IMR-90 (cell line): ENCODE data around the gene FXYD6. TPM values are rescaled to one million over a fixed set of nuclear protein-coding genes. Genes with fewer than 3 reads are reported as not detected.

Experiments
- ATAC-seq: fragments of 200-7000 bp; cut with Tn5 transposase; 2 replicates; pipeline ENCODE4 v1.9.1; 2020; ENCODE audit warnings: low read depth, mild to moderate bottlenecking, moderate library complexity
- BruUV-seq: library from RNA; stranded (reverse); fragments of 400-500 nt; replicated peaks from 2 replicates; lab custom pipeline; 2021; lab: Mats Ljungman, UMichigan
- CTCF ChIA-PET: fragments of 300-600 bp; formaldehyde crosslinking; extraction: SDS; loops from one replicate; lab custom pipeline; 2021; ENCODE audit warnings: antibody characterized with exemption; lab: Yijun Ruan, JAX
- POLR2A ChIA-PET: fragments of 300-600 bp; sonication (Branson Sonifier 250); formaldehyde crosslinking; loops from one replicate; lab custom pipeline; 2022; ENCODE audit warnings: antibody characterized with exemption; ENCODE audit not compliant: unreplicated experiment; lab: Charles Lee
- DNase-seq: peaks from one replicate; pipeline ENCODE4 v3.0.0; 2013
- H2AFZ ChIP-seq: replicated peaks from 2 replicates; pipeline ENCODE3; 2013; ENCODE audit warnings: low read length, mild to moderate bottlenecking; ENCODE audit not compliant: poor library complexity
- H2AK5ac ChIP-seq: 2 replicates; pipeline ENCODE4 v1.6.1; 2013; ENCODE audit warnings: low read depth, low read length, inconsistent platforms
- H2AK9ac ChIP-seq: replicated peaks from 2 replicates; pipeline ENCODE3; 2013; ENCODE audit warnings: mild to moderate bottlenecking, low read depth, low read length, moderate library complexity; ENCODE audit not compliant: poor library complexity
- H2BK120ac ChIP-seq: 2 replicates; pipeline ENCODE4 v1.6.1; 2013; ENCODE audit warnings: low read depth, low read length, inconsistent platforms
- H2BK15ac ChIP-seq: 3 replicates; pipeline ENCODE4 v1.6.1; 2013; ENCODE audit warnings: low read depth, low read length, inconsistent platforms
- H2BK20ac ChIP-seq: 2 replicates; pipeline ENCODE4 v1.6.1; 2013; ENCODE audit warnings: low read depth, mild to moderate bottlenecking, inconsistent platforms, low read length, moderate library complexity
- H2BK5ac ChIP-seq: 2 replicates; pipeline ENCODE4 v1.6.1; 2013; ENCODE audit warnings: mild to moderate bottlenecking, low read depth, low read length, inconsistent platforms; ENCODE audit not compliant: poor library complexity, severe bottlenecking
- H3K14ac ChIP-seq: replicated peaks from 2 replicates; pipeline ENCODE4 v1.6.1; 2013; ENCODE audit warnings: low read depth, low read length, inconsistent platforms
- H3K18ac ChIP-seq: 2 replicates; pipeline ENCODE4 v1.6.1; 2013; ENCODE audit warnings: low read depth, low read length, control low read depth
- H3K23ac ChIP-seq: 2 replicates; pipeline ENCODE4 v1.6.1; 2013; ENCODE audit warnings: low read depth, low read length, inconsistent platforms
- H3K27ac ChIP-seq: 2 replicates; pipeline ENCODE4 v1.5.1; 2013; ENCODE audit warnings: mild to moderate bottlenecking, control low read depth, low read length; ENCODE audit not compliant: insufficient read depth
- H3K27me3 ChIP-seq: 2 replicates; pipeline ENCODE4 v1.6.1; 2013; ENCODE audit warnings: low read length; ENCODE audit not compliant: control insufficient read depth, insufficient read depth
- H3K36me3 ChIP-seq: 2 replicates; pipeline ENCODE4 v1.6.1; 2013; ENCODE audit warnings: low read length, mixed read lengths; ENCODE audit not compliant: control insufficient read depth, insufficient read depth
- H3K4ac ChIP-seq: 2 replicates; pipeline ENCODE4 v1.6.1; 2013; ENCODE audit warnings: low read depth, low read length, inconsistent platforms
- H3K4me1 ChIP-seq: 2 replicates; pipeline ENCODE4 v1.6.1; 2013; ENCODE audit warnings: low read length, mixed read lengths; ENCODE audit not compliant: control insufficient read depth, insufficient read depth
- H3K4me2 ChIP-seq: 2 replicates; pipeline ENCODE4 v1.6.1; 2013; ENCODE audit warnings: low read depth, mild to moderate bottlenecking, control low read depth, low read length, moderate library complexity
- H3K4me3 ChIP-seq: 2 replicates; pipeline ENCODE4 v1.5.1; 2013; ENCODE audit warnings: low read depth, mild to moderate bottlenecking, control low read depth, low read length, moderate library complexity; ENCODE audit not compliant: insufficient read depth
- H3K56ac ChIP-seq: 2 replicates; pipeline ENCODE4 v1.6.1; 2013; ENCODE audit warnings: low read length, inconsistent platforms; ENCODE audit not compliant: insufficient read depth; ENCODE audit errors: extremely low read depth
- H3K79me1 ChIP-seq, 2 experiments: 2 replicates each; pipeline ENCODE4 v1.6.1; 2013; ENCODE audit warnings: low read length in 2 of 2, inconsistent platforms in 1 of 2, low read depth in 1 of 2
- H3K9ac ChIP-seq: 2 replicates; pipeline ENCODE4 v1.6.1; 2013; ENCODE audit warnings: low read depth, low read length, control low read depth
- H3K9me1 ChIP-seq: 2 replicates; pipeline ENCODE4 v1.6.1; 2013; ENCODE audit warnings: low read length, inconsistent platforms; ENCODE audit not compliant: insufficient read depth
- H3K9me3 ChIP-seq: 2 replicates; pipeline ENCODE4 v1.6.1; 2013; ENCODE audit warnings: low read length; ENCODE audit not compliant: control insufficient read depth, insufficient read depth
- H4K20me1 ChIP-seq: 2 replicates; pipeline ENCODE4 v1.6.1; 2013; ENCODE audit warnings: low read length, inconsistent platforms; ENCODE audit not compliant: insufficient read depth
- H4K5ac ChIP-seq: 2 replicates; pipeline ENCODE4 v1.6.1; 2013; ENCODE audit warnings: mild to moderate bottlenecking, low read depth, low read length, control low read depth
- H4K8ac ChIP-seq, 2 experiments: 2 replicates each; pipeline ENCODE4 v1.6.1; 2013; ENCODE audit warnings: low read depth in 2 of 2, low read length in 2 of 2, control low read depth in 1 of 2, inconsistent platforms in 1 of 2
- H4K91ac ChIP-seq: 2 replicates; pipeline ENCODE4 v1.6.1; 2013; ENCODE audit warnings: low read depth, low read length, inconsistent platforms; ENCODE audit not compliant: insufficient read depth
- WGBS, 2 experiments: methylation state at CpG; one replicate each; pipeline versions ENCODE4 v1.1.5 to v1.1.7; 2013; ENCODE audit warnings: missing lambda C conversion rate in 2 of 2; ENCODE audit not compliant: insufficient read length in 1 of 2; ENCODE audit errors: extremely low coverage in 2 of 2; 5-methylcytosine and 5-hydroxymethylcytosine counted together
- dilution Hi-C: fragments of 300-500 bp; cut with HindIII; formaldehyde crosslinking; loops from one replicate; pipeline ENCODE4 v1.14.3; 2018; ENCODE audit warnings: low sequenced_read_pairs; ENCODE audit not compliant: unreplicated experiment
- in situ Hi-C: fragments of 300-500 bp; cut with MboI; formaldehyde crosslinking; loops from 3 replicates; pipeline ENCODE4 v1.14.3; 2019; ENCODE audit warnings: low sequenced_read_pairs, inconsistent platforms, mixed read lengths
- intact Hi-C: fragments of 100-400 bp; cut with micrococcal nuclease; formaldehyde crosslinking; loops from 2 replicates; pipeline ENCODE4 v1.10.0; 2022
- polyA plus RNA-seq, 3 experiments: library from polyadenylated mRNA; depleted of rRNA; stranded (reverse); fragments of >200 nt; gene quantifications; 2 replicates each; pipeline ENCODE4 v1.2.3, GENCODE V29; 2012; ENCODE audit warnings: low replicate concordance in 1 of 3
- total RNA-seq: library from RNA; depleted of rRNA; stranded (reverse); fragments of >200 nt; gene quantifications from 2 replicates; pipeline ENCODE4 v1.2.3, GENCODE V29; 2012
- TF ChIP-seq, protein P1 (sequence below): fragments of 150-350 bp; IDR thresholded peaks from 2 replicates; pipeline ENCODE4 v1.6.1; 2016; ENCODE audit warnings: low read depth, mild to moderate bottlenecking, low read length, moderate library complexity, borderline replicate concordance

FXYD6 gene
- total and polyA plus RNA-seq, 2 of the 4 experiments (the other 2 are of a cell fraction): 0.32 TPM; not detected in 1

GRCh38 chr11:117878939-117879475, 2.5 kb upstream of the FXYD6 start:
- POLR2A ChIA-PET: no interaction called here

More at GRCh38 chr11:117878939-117879475, 2.5 kb upstream of the FXYD6 start:
- H3K27me3 ChIP-seq: peaks cover 49% of the 10 kb centered on the region
- H4K5ac ChIP-seq: no peak overlapping the region
- no peaks in the 10 kb centered on the region for H3K9me1 ChIP-seq
- H2AK9ac ChIP-seq: no peak overlapping the region
- no peak overlapping the region for H3K27ac ChIP-seq
- no peak overlapping the region for H3K4me3 ChIP-seq
- H4K91ac ChIP-seq: no peak overlapping the region
- DNase-seq: no peak
- no peak overlapping the region for H3K14ac ChIP-seq
- no peaks in the 10 kb centered on the region for H4K20me1 ChIP-seq
- CTCF ChIA-PET: no interaction called here
- dilution Hi-C loops: no loop called here
- H3K4me1 ChIP-seq: no peaks in the 10 kb centered on the region
- no TSS peak for BruUV-seq
- no peak overlapping the region for H3K18ac ChIP-seq
- no peak overlapping the region for H3K9ac ChIP-seq
- in situ Hi-C loops: no loop called here
- H4K8ac ChIP-seq: no peak overlapping the region
- H2AFZ ChIP-seq: no peak overlapping the region
- H2BK20ac ChIP-seq: no peak overlapping the region
- H3K36me3 ChIP-seq: no peaks in the 10 kb centered on the region
- 20% methylated on average over 1 of the region's 3 CpGs; no CpG with 5 or more reads in 1 of the 2 experiments for WGBS, 2 experiments
- H3K23ac ChIP-seq: no peak overlapping the region
- H3K4ac ChIP-seq: no peak overlapping the region
- no peak overlapping the region for H2BK15ac ChIP-seq
- H3K56ac ChIP-seq: no peak overlapping the region
- no peak overlapping the region for H2BK5ac ChIP-seq
- intact Hi-C loops: no loop called here
- TF ChIP-seq, protein P1, sequence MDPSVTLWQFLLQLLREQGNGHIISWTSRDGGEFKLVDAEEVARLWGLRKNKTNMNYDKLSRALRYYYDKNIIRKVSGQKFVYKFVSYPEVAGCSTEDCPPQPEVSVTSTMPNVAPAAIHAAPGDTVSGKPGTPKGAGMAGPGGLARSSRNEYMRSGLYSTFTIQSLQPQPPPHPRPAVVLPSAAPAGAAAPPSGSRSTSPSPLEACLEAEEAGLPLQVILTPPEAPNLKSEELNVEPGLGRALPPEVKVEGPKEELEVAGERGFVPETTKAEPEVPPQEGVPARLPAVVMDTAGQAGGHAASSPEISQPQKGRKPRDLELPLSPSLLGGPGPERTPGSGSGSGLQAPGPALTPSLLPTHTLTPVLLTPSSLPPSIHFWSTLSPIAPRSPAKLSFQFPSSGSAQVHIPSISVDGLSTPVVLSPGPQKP: no peak
- H3K9me3 ChIP-seq: no peaks in the 10 kb centered on the region
- no peak overlapping the region for H2AK5ac ChIP-seq
- H2BK120ac ChIP-seq: no peak overlapping the region
- no peaks in the 10 kb centered on the region for H3K79me1 ChIP-seq
- H3K4me2 ChIP-seq: no peak overlapping the region
- ATAC-seq: no peak
